Testis (tissue), 3 donors: ENCODE measurements around the gene MTA3. TPM values are rescaled to one million over a fixed set of nuclear protein-coding genes. Genes with fewer than 3 reads are reported as not detected.

Experiments used
- DNase-seq: peaks from one replicate; pipeline ENCODE4 v3.0.0-alpha.2; 2019
- H3K27ac ChIP-seq, 2 donors: fragments of 200-600 bp; sonication (generic); one replicate each; pipeline ENCODE4 v1.5.1; 2019
- H3K27me3 ChIP-seq: fragments of 200-600 bp; sonication (generic); one replicate; pipeline ENCODE4 v1.5.1; 2019
- H3K36me3 ChIP-seq: fragments of 200-600 bp; sonication (generic); one replicate; pipeline ENCODE4 v1.5.1; 2017; ENCODE audit warnings: low read depth; ENCODE audit errors: missing control alignments
- H3K4me1 ChIP-seq: fragments of 200-600 bp; sonication (generic); one replicate; pipeline ENCODE4 v1.5.1; 2019
- H3K4me3 ChIP-seq, 2 donors: fragments of 200-600 bp; sonication (generic); one replicate each; pipeline ENCODE4 v1.5.1; 2017 to 2019
- H3K9me3 ChIP-seq: fragments of 200-600 bp; sonication (generic); one replicate; pipeline ENCODE4 v1.5.1; 2017
- CTCF ChIP-seq, 3 experiments: fragments of 450-650 bp in 2 of 3; fragments of 200-600 bp in 1 of 3; sonication (generic) in 1 of 3; IDR thresholded peaks; one replicate each; pipeline ENCODE4 v1.5.1; 2016 to 2019; ENCODE audit warnings: antibody characterized with exemption in 3 of 3, mild to moderate bottlenecking in 2 of 3, moderate library complexity in 1 of 3
- POLR2A ChIP-seq: fragments of 450-650 bp; IDR thresholded peaks from one replicate; pipeline ENCODE4 v1.6.1; 2017; ENCODE audit warnings: antibody characterized with exemption, mild to moderate bottlenecking, moderate library complexity
- WGBS, 2 donors: methylation state at CpG; one replicate each; pipeline ENCODE4 v1.1.5; 2018; 5-methylcytosine and 5-hydroxymethylcytosine counted together
- intact Hi-C: fragments of 100-400 bp; cut with DNase I; formaldehyde crosslinking; loops from one replicate; pipeline ENCODE4 v1.15.1; 2023; ENCODE audit warnings: low total_unique reads
- polyA plus RNA-seq: library from polyadenylated mRNA; stranded (reverse); fragments of 350-450 nt; fragmentation: Illumina TruSeq; extraction: RNeasy Lipid Tissue Mini Kit (QIAGEN cat#74804); gene quantifications from one replicate; pipeline ENCODE4 v1.2.3, GENCODE V29; 2014; ENCODE audit warnings: low read depth, low replicate concordance; ENCODE audit not compliant: insufficient read depth
- total RNA-seq, 2 donors: library from RNA; depleted of rRNA; stranded (reverse); fragments of >200 nt; gene quantifications; one replicate each; pipeline ENCODE4 v1.2.3, GENCODE V29; 2016

The MTA3 gene
- total and polyA plus RNA-seq, 3 donors from 2014 or later = 58.5 to 84.6 (median 77.0) TPM

GRCh38 chr2:42792583-42793333 is 224.3 kb downstream of the MTA3 start, which contains the start of gene HAAO:
Gene HAAO, minus strand, starts transcription at chr2:42792583. Its CDS starts 47 bp downstream, at chr2:42792536.
- Histone ChIP-seq H3K27me3 (no peaks in the 10 kb centered on the region), H3K9me3 (no peaks in the 10 kb centered on the region), H3K4me1 (peaks cover 7% of the 10 kb centered on the region), H3K36me3 (no peaks in the 10 kb centered on the region), H3K4me3 (peak within 1 kb of the TSS; percentile 67 to 75), H3K27ac (peak within 1 kb of the TSS; percentile 90 to 94)
- 2 to 4% methylated on average over 32 to 48 of the region's 75 CpGs for WGBS, 2 donors
- TF ChIP-seq POLR2A (no peak), CTCF (IDR thresholded peaks at IDR 0.05) (peak in 2 of 3 experiments; percentile 5 to 8)
- intact Hi-C loops = no loop called here
- peak; percentile 46 for DNase-seq

GRCh38 chr2:42793334-42794270 is 225.2 kb downstream of the MTA3 start:
- no peaks in the 10 kb centered on the region for H3K27me3 ChIP-seq
- no peaks in the 10 kb centered on the region for H3K36me3 ChIP-seq
- WGBS, 2 donors = 14 to 24% methylated on average over 21 to 22 of the region's 22 CpGs
- peak overlapping the region; percentile 67 to 75 for H3K4me3 ChIP-seq
- peak overlapping the region; percentile 90 to 94 for H3K27ac ChIP-seq
- intact Hi-C loops = no loop called here
- peaks cover 7% of the 10 kb centered on the region for H3K4me1 ChIP-seq
- TF ChIP-seq CTCF (IDR thresholded peaks at IDR 0.05) (no peak), POLR2A (no peak)
- H3K9me3 ChIP-seq = no peaks in the 10 kb centered on the region
- peak; percentile 54 for DNase-seq

- DNase-seq = no peak
- H3K4me3 ChIP-seq = no peak overlapping the region
- whole genome bisulfite sequencing, 2 donors = 61 to 72% methylated on average over 8 of the region's 8 CpGs
- H3K36me3 ChIP-seq = no peaks in the 10 kb centered on the region
- TF ChIP-seq CTCF (IDR thresholded peaks at IDR 0.05) (no peak), POLR2A (no peak)
- H3K27me3 ChIP-seq = no peaks in the 10 kb centered on the region
- H3K27ac ChIP-seq = peak overlapping the region; percentile 13 to 90
- H3K9me3 ChIP-seq = no peaks in the 10 kb centered on the region
- intact Hi-C loops = no loop called here
- peaks cover 7% of the 10 kb centered on the region for H3K4me1 ChIP-seq
Measured at GRCh38 chr2:42794271-42795046, 226.0 kb downstream of the MTA3 start.

- Histone ChIP-seq H3K4me3 (no peak overlapping the region), H3K36me3 (no peaks in the 10 kb centered on the region), H3K4me1 (peaks cover 7% of the 10 kb centered on the region), H3K9me3 (no peaks in the 10 kb centered on the region), H3K27ac (peak overlapping the region in 1 of 2 donors; percentile 77), H3K27me3 (no peaks in the 10 kb centered on the region)
- intact Hi-C loops = no loop called here
- WGBS, 2 donors = 89 to 92% methylated on average over 6 of the region's 6 CpGs
- DNase-seq = no peak
- TF ChIP-seq POLR2A (no peak), CTCF (IDR thresholded peaks at IDR 0.05) (no peak)
Measured at GRCh38 chr2:42795275-42795674, 226.8 kb downstream of the MTA3 start.
